Measurements from ENCODE around the gene PEX16.
A peak's percentile ranks its signal among the peaks of the same experiment; 100 is the strongest.

The PEX16 gene

GRCh38 chr11:45937916-45938315 is 20.2 kb upstream of the PEX16 start:
- TF ChIP-seq CTCF (IDR thresholded peaks at IDR 0.05; ENCODE audit: low read depth, low read length) = no peak
- DNase-seq (ENCODE audit: low read depth, low spot score) = no peak
- in situ Hi-C loops (cut with HindIII; ENCODE audit: low sequenced_read_pairs) = no loop called here
- no peak overlapping the region for H3K4me3 ChIP-seq (ENCODE audit: low read depth, low read length)

- H3K4me3 ChIP-seq (ENCODE audit: low read depth, low read length) = no peak overlapping the region
- in situ Hi-C loops (cut with HindIII; ENCODE audit: low sequenced_read_pairs) = no loop called here
- DNase-seq (ENCODE audit: low read depth, low spot score) = no peak
- no peak for TF ChIP-seq CTCF (IDR thresholded peaks at IDR 0.05; ENCODE audit: low read depth, low read length)
Measured at GRCh38 chr11:45936511-45937054, 18.9 kb upstream of the PEX16 start.

- in situ Hi-C loops (cut with HindIII; ENCODE audit: low sequenced_read_pairs) = no loop called here
- H3K4me3 ChIP-seq (ENCODE audit: low read depth, low read length) = no peak overlapping the region
- TF ChIP-seq CTCF (IDR thresholded peaks at IDR 0.05; ENCODE audit: low read depth, low read length) = no peak
- no peak for DNase-seq (ENCODE audit: low read depth, low spot score)
Measured at GRCh38 chr11:45935349-45936064, 17.8 kb upstream of the PEX16 start.

GRCh38 chr11:45934580-45935318 is 17.1 kb upstream of the PEX16 start:
- no peak for DNase-seq (ENCODE audit: low read depth, low spot score)
- no peak overlapping the region for H3K4me3 ChIP-seq (ENCODE audit: low read depth, low read length)
- TF ChIP-seq CTCF (IDR thresholded peaks at IDR 0.05; ENCODE audit: low read depth, low read length) = no peak
- in situ Hi-C loops (cut with HindIII; ENCODE audit: low sequenced_read_pairs) = no loop called here

GRCh38 chr11:45933846-45934579 is 16.3 kb upstream of the PEX16 start:
- TF ChIP-seq CTCF (IDR thresholded peaks at IDR 0.05; ENCODE audit: low read depth, low read length) = no peak
- no peak overlapping the region for H3K4me3 ChIP-seq (ENCODE audit: low read depth, low read length)
- no peak for DNase-seq (ENCODE audit: low read depth, low spot score)
- in situ Hi-C loops (cut with HindIII; ENCODE audit: low sequenced_read_pairs) = no loop called here

GRCh38 chr11:45933131-45933831 is 15.6 kb upstream of the PEX16 start:
- in situ Hi-C loops (cut with HindIII; ENCODE audit: low sequenced_read_pairs) = no loop called here
- TF ChIP-seq CTCF (IDR thresholded peaks at IDR 0.05; ENCODE audit: low read depth, low read length) = no peak
- DNase-seq (ENCODE audit: low read depth, low spot score) = peak; percentile 35
- H3K4me3 ChIP-seq (ENCODE audit: low read depth, low read length) = no peak overlapping the region
